Measurements from ENCODE around the gene SRRM2. TPM values are rescaled to one million over a fixed set of nuclear protein-coding genes. Genes with fewer than 3 reads are reported as not detected.

The SRRM2 gene
- total and polyA plus RNA-seq, 9 of the 15 experiments (the other 6 are each of a cell fraction or from before 2014, with no cell fraction given), result 26.7 to 563 (median 81.1) TPM

- TF ChIP-seq MNT (conservative IDR thresholded peaks at IDR 0.05) (peak; percentile 46 to 65), PML (IDR thresholded peaks at IDR 0.05; ENCODE audit: low read length) (peak; percentile 53; the same call in 1 of the 2 replicates), ZNF354B (CRISPR knock-in tag; IDR thresholded peaks at IDR 0.05) (no peak), PHTF2 (CRISPR knock-in tag; IDR thresholded peaks at IDR 0.05) (no peak), SLC30A9 (CRISPR knock-in tag; IDR thresholded peaks at IDR 0.05) (no peak), ZNF253 (CRISPR knock-in tag; conservative IDR thresholded peaks at IDR 0.05) (no peak), RBM39 (optimal IDR thresholded peaks at IDR 0.05; ENCODE audit: low read depth, low read length) (no peak), ZNF140 (CRISPR knock-in tag; IDR thresholded peaks at IDR 0.05) (no peak), SIRT6 (IDR thresholded peaks at IDR 0.05; ENCODE audit: low read depth, low read length) (no peak), MAFK (IDR thresholded peaks at IDR 0.05; ENCODE audit: low read length) (0 out of 2 replicates have a peak, but pooled peaks have one; percentile 28), MCM5 (IDR thresholded peaks at IDR 0.05; ENCODE audit: low read depth) (no peak), HIVEP1 (CRISPR knock-in tag; IDR thresholded peaks at IDR 0.05) (0 out of 2 replicates have a peak, but pooled peaks have one; percentile 7), IRF9 (tag; IDR thresholded peaks at IDR 0.05) (no peak; the same call in 1 of the 2 replicates), ZBTB49 (CRISPR knock-in tag; IDR thresholded peaks at IDR 0.05; ENCODE audit: borderline replicate concordance) (0 out of 2 replicates have a peak, but pooled peaks have one; percentile 9), ZNF785 (CRISPR knock-in tag; IDR thresholded peaks at IDR 0.05) (no peak), ZNF589 (CRISPR knock-in tag; IDR thresholded peaks at IDR 0.05; ENCODE audit: low read depth) (peak; percentile 91), MAZ (CRISPR knock-in tag; conservative IDR thresholded peaks at IDR 0.05 in 1 of 2, IDR thresholded peaks at IDR 0.05 in 1 of 2) (peak; percentile 22 to 79; a peak in 3 of 4 replicates), SRSF1 (IDR thresholded peaks at IDR 0.05; ENCODE audit: low read depth, low read length) (no peak), ETV1 (tag; conservative IDR thresholded peaks at IDR 0.05; ENCODE audit: low read depth) (peak; percentile 35; the same call in 1 of the 2 replicates), NBN (IDR thresholded peaks at IDR 0.05; ENCODE audit: low read depth) (0 out of 2 replicates have a peak, but pooled peaks have one; percentile 61), SP1 (CRISPR knock-in tag; IDR thresholded peaks at IDR 0.05) (peak; percentile 86; the same call in 1 of the 2 replicates), ZNF316 (IDR thresholded peaks at IDR 0.05) (peak; percentile 73), NFXL1 (CRISPR knock-in tag; IDR thresholded peaks at IDR 0.05) (peak; percentile 47; the same call in 1 of the 2 replicates), HSF4 (CRISPR knock-in tag; IDR thresholded peaks at IDR 0.05; ENCODE audit: borderline replicate concordance) (peak; percentile 8; the same call in 1 of the 2 replicates), ZNF408 (CRISPR knock-in tag; IDR thresholded peaks at IDR 0.05; ENCODE audit: low read depth) (no peak)
These were observed at the start of gene SRRM2 (continued) for GRCh38 chr16:2752035-2752849.
